GM23338 (cell line): ENCODE data around the gene RBL2. TPM values are rescaled to one million over a fixed set of nuclear protein-coding genes. Genes with fewer than 3 reads are reported as not detected.

Experiments used
- ATAC-seq: fragments of 200-7000 bp; cut with Tn5 transposase; 3 replicates; pipeline ENCODE4 v1.9.1; 2020
- DNase-seq: peaks from one replicate; pipeline ENCODE4 v3.0.0-alpha.2; 2015; ENCODE audit warnings: low spot score
- H2AFZ ChIP-seq: fragments of 200-600 bp; sonication (generic); 2 replicates; pipeline ENCODE4 v1.8.0; 2016; ENCODE audit warnings: antibody characterized with exemption, mild to moderate bottlenecking, moderate library complexity
- H3F3A ChIP-seq: fragments of 200-600 bp; sonication (generic); replicated peaks from 2 replicates; pipeline ENCODE4 v1.8.0; 2017; ENCODE audit warnings: antibody characterized with exemption, mixed run types, low read depth
- H3K27ac ChIP-seq: fragments of 200-600 bp; sonication (generic); 2 replicates; pipeline ENCODE4 v1.6.1; 2016; ENCODE audit warnings: low read depth
- H3K27me3 ChIP-seq: fragments of 200-600 bp; sonication (generic); 2 replicates; pipeline ENCODE4 v1.8.0; 2016; ENCODE audit warnings: mild to moderate bottlenecking, mixed run types, moderate library complexity; ENCODE audit not compliant: insufficient read depth
- H3K36me3 ChIP-seq: fragments of 200-600 bp; sonication (generic); 2 replicates; pipeline ENCODE4 v1.8.0; 2016; ENCODE audit warnings: mild to moderate bottlenecking; ENCODE audit not compliant: insufficient read depth
- H3K4me1 ChIP-seq: fragments of 200-600 bp; sonication (generic); 2 replicates; pipeline ENCODE4 v1.8.0; 2016; ENCODE audit warnings: mild to moderate bottlenecking, moderate library complexity; ENCODE audit not compliant: insufficient read depth
- H3K4me2 ChIP-seq: fragments of 200-600 bp; sonication (generic); 2 replicates; pipeline ENCODE4 v1.7.1; 2017; ENCODE audit warnings: mixed run types
- H3K4me3 ChIP-seq: fragments of 200-600 bp; sonication (generic); 2 replicates; pipeline ENCODE4 v1.6.1; 2016; ENCODE audit warnings: mixed run types
- H3K79me2 ChIP-seq: fragments of 200-600 bp; sonication (generic); replicated peaks from 2 replicates; pipeline ENCODE4 v1.8.0; 2017; ENCODE audit warnings: mild to moderate bottlenecking; ENCODE audit not compliant: insufficient read depth
- H3K9me2 ChIP-seq: fragments of 200-600 bp; sonication (generic); 2 replicates; pipeline ENCODE4 v1.8.0; 2017; ENCODE audit not compliant: insufficient read depth
- H4K20me1 ChIP-seq: fragments of 200-600 bp; sonication (generic); replicated peaks from 2 replicates; pipeline ENCODE4 v1.8.0; 2017; ENCODE audit warnings: mild to moderate bottlenecking; ENCODE audit not compliant: insufficient read depth
- H3K27ac Mint-ChIP-seq: 2 replicates; pipeline ENCODE4 v1.8.0; 2020; ENCODE audit warnings: inconsistent platforms, mild to moderate bottlenecking, moderate library complexity, mixed read lengths
- H3K27me3 Mint-ChIP-seq: 3 replicates; pipeline ENCODE4 v1.8.0; 2022; ENCODE audit warnings: low read depth, mild to moderate bottlenecking, moderate library complexity, mixed read lengths, inconsistent platforms; ENCODE audit not compliant: insufficient read depth, poor library complexity
- H3K36me3 Mint-ChIP-seq: 3 replicates; pipeline ENCODE4 v1.8.0; 2021; ENCODE audit warnings: low read depth, mild to moderate bottlenecking, inconsistent platforms, moderate library complexity, mixed read lengths
- H3K4me1 Mint-ChIP-seq: 3 replicates; pipeline ENCODE4 v1.8.0; 2020; ENCODE audit warnings: mild to moderate bottlenecking, inconsistent platforms, mixed read lengths
- H3K4me3 Mint-ChIP-seq: 3 replicates; pipeline ENCODE4 v1.8.0; 2021; ENCODE audit warnings: moderate library complexity, mild to moderate bottlenecking, inconsistent platforms, mixed read lengths
- H3K9me3 Mint-ChIP-seq: 3 replicates; pipeline ENCODE4 v1.8.0; 2020; ENCODE audit warnings: moderate library complexity, mild to moderate bottlenecking, inconsistent platforms, mixed read lengths
- CTCF ChIP-seq, 2 experiments: fragments of 200-600 bp in 1 of 2; sonication (generic) in 1 of 2; conservative IDR thresholded peaks; 2 replicates each; pipeline versions ENCODE4 v1.5.1 to v1.6.1; 2016 to 2017; ENCODE audit warnings: antibody characterized with exemption in 2 of 2, low read depth in 2 of 2, mild to moderate bottlenecking in 2 of 2, moderate library complexity in 1 of 2
- ETS1 ChIP-seq: IDR thresholded peaks from 2 replicates; pipeline ENCODE4 v1.6.1; 2016; ENCODE audit warnings: antibody characterized with exemption
- EZH2 ChIP-seq: fragments of 200-600 bp; sonication (generic); IDR thresholded peaks from one replicate; pipeline ENCODE4 v1.8.0; 2017; ENCODE audit warnings: antibody characterized with exemption, mild to moderate bottlenecking, low read depth; ENCODE audit not compliant: unreplicated experiment
- EZH2phosphoT487 ChIP-seq: fragments of 200-600 bp; sonication (generic); IDR thresholded peaks from one replicate; pipeline ENCODE4 v1.8.1; 2018; ENCODE audit warnings: antibody characterized with exemption; ENCODE audit not compliant: unreplicated experiment
- JUNB ChIP-seq: IDR thresholded peaks from one replicate; pipeline ENCODE4 v1.6.1; 2016; ENCODE audit warnings: antibody characterized with exemption; ENCODE audit not compliant: unreplicated experiment
- POLR2AphosphoS5 ChIP-seq: IDR thresholded peaks from 2 replicates; pipeline ENCODE4 v1.6.1; 2016; ENCODE audit warnings: antibody characterized with exemption, low read depth
- REST ChIP-seq: IDR thresholded peaks from one replicate; pipeline ENCODE4 v1.6.1; 2018; ENCODE audit warnings: antibody characterized with exemption; ENCODE audit not compliant: unreplicated experiment
- ZNF114 ChIP-seq: fragments of 250-450 bp; sonication (Bioruptor Pico); IDR thresholded peaks from 2 replicates; pipeline ENCODE4 v1.5.0; 2020; ENCODE audit warnings: mild to moderate bottlenecking, moderate library complexity
- ZNF462 ChIP-seq: fragments of 250-450 bp; sonication (Bioruptor Pico); IDR thresholded peaks from 2 replicates; pipeline ENCODE4 v1.5.0; 2020; ENCODE audit warnings: mild to moderate bottlenecking, moderate library complexity
- polyA plus RNA-seq: library from polyadenylated mRNA; unstranded; fragments of >200 nt; fragmentation: Nextera tagmentation; extraction: Ambion mirVana; gene quantifications from 2 replicates; pipeline ENCODE4 v1.2.1, GENCODE V29; 2016
- total RNA-seq: library from RNA; depleted of rRNA; stranded (reverse); fragments of >200 nt; shearing (Covaris generic); gene quantifications from 2 replicates; pipeline ENCODE4 v1.2.3, GENCODE V29; 2014

Gene RBL2
- total and polyA plus RNA-seq, 2 experiments from 2014 or later, result 15.4 to 43.3 TPM

GRCh38 chr16:53530741-53531140 lies 96.5 kb downstream of the RBL2 start:
- Histone ChIP-seq H3K27ac (no peak overlapping the region), H3K4me3 (no peak overlapping the region), H2AFZ (no peak overlapping the region), H3K9me2 (no peaks in the 10 kb centered on the region), H4K20me1 (no peaks in the 10 kb centered on the region), H3K4me2 (no peak overlapping the region), H3K79me2 (no peaks in the 10 kb centered on the region), H3K4me1 (no peaks in the 10 kb centered on the region), H3K36me3 (no peaks in the 10 kb centered on the region), H3F3A (no peaks in the 10 kb centered on the region), H3K27me3 (no peaks in the 10 kb centered on the region)
- Mint-ChIP-seq H3K4me1 (peaks cover 6% of the 10 kb centered on the region; the same call in 2 of the 3 replicates), H3K4me3 (no peak overlapping the region), H3K27ac (no peak overlapping the region), H3K27me3 (peaks cover 7% of the 10 kb centered on the region), H3K36me3 (no peaks in the 10 kb centered on the region; the same call in 2 of the 3 replicates), H3K9me3 (peaks cover 3% of the 10 kb centered on the region; the same call in 1 of the 3 replicates)
- TF ChIP-seq CTCF (conservative IDR thresholded peaks at IDR 0.05; ENCODE audit: low read depth in 2 of 2), result no peak
- ATAC-seq, result no peak
- DNase-seq, result no peak

- no peaks in the 10 kb centered on the region for H3K4me1 ChIP-seq
- Mint-ChIP-seq H3K4me1 (peaks cover 6% of the 10 kb centered on the region), H3K9me3 (peaks cover 18% of the 10 kb centered on the region), H3K27ac (no peak overlapping the region), H3K27me3 (peaks cover 5% of the 10 kb centered on the region), H3K36me3 (peaks cover 4% of the 10 kb centered on the region), H3K4me3 (no peak overlapping the region)
- no peak overlapping the region for H3K4me2 ChIP-seq
- H3K4me3 ChIP-seq, result no peak overlapping the region
- DNase-seq (peak; percentile 45), ATAC-seq (peak; percentile 91)
- H3K27ac ChIP-seq, result no peak overlapping the region
- H3F3A ChIP-seq, result no peaks in the 10 kb centered on the region
- H2AFZ ChIP-seq, result peak overlapping the region; percentile 29; the same call in 1 of the 2 replicates
- no peaks in the 10 kb centered on the region for H3K9me2 ChIP-seq
- H3K27me3 ChIP-seq, result no peaks in the 10 kb centered on the region
- no peaks in the 10 kb centered on the region; the same call in 1 of the 2 replicates for H3K36me3 ChIP-seq
- H3K79me2 ChIP-seq, result no peaks in the 10 kb centered on the region
- H4K20me1 ChIP-seq, result no peaks in the 10 kb centered on the region
- no peak for TF ChIP-seq REST
- TF ChIP-seq ETS1, result no peak
- TF ChIP-seq EZH2, result no peak
- no peak for TF ChIP-seq JUNB
- no peak for TF ChIP-seq EZH2phosphoT487
- TF ChIP-seq POLR2AphosphoS5, result no peak
- TF ChIP-seq ZNF462 (CRISPR knock-in tag), result no peak
- no peak for TF ChIP-seq ZNF114 (CRISPR knock-in tag)
These were observed 99.9 kb downstream of the RBL2 start for GRCh38 chr16:53534206-53534605.
